ENCODE measurements around the gene SDK1.

The SDK1 gene

DNA sequence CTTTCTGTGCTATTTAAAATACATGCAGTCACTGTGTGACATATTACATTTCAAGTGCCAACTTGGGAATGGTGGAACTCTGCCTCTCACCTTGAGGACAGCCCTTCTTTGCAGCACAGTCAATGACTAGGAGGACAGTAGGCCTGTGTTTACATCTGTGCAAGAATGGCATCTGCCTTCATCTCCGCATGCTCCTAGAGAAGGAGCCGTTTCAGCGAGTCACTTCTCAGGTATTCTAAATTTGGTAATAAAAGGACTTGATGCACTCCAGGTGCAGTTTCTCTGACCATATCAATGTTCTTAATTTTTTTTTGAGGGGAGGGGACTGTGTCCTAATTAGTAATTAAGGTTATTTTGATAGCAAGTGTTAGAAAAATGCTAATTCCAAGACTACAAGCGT is 128.9 kb downstream of the SDK1 start:
- H2AFZ ChIP-seq (ENCODE audit: insufficient read depth, low read length, poor library complexity), result no peak overlapping the region
- H3K9ac ChIP-seq (ENCODE audit: low read length), result no peak overlapping the region
- no peak overlapping the region for H3K18ac ChIP-seq (ENCODE audit: low read length)
- H3K79me2 ChIP-seq (ENCODE audit: control insufficient read depth, insufficient read depth, low read length, poor library complexity), result peaks cover 5% of the 10 kb centered on the region
- no peak overlapping the region for H4K12ac ChIP-seq (ENCODE audit: low read depth, low read length)
- H2BK5ac ChIP-seq (ENCODE audit: low read depth, low read length, poor library complexity), result peak overlapping the region; percentile 53
- no peak overlapping the region for H2AK5ac ChIP-seq (ENCODE audit: low read length)
- no peak overlapping the region for H3K23ac ChIP-seq (ENCODE audit: low read length)
- no peak overlapping the region for H3K14ac ChIP-seq (ENCODE audit: low read length)
- WGBS (ENCODE audit: extremely low coverage, insufficient coverage, insufficient read length), result no CpG with 5 or more reads among the region's 4 CpGs
- H3K4me1 ChIP-seq (ENCODE audit: control insufficient read depth in 1 of 2, insufficient read depth in 2 of 2, low read length in 2 of 2), result peaks cover 8 to 16% of the 10 kb centered on the region in 2 experiments
- peak overlapping the region; percentile 74 for H2BK120ac ChIP-seq (ENCODE audit: insufficient read depth, low read length, poor library complexity)
- H4K8ac ChIP-seq (ENCODE audit: low read depth, low read length), result no peak overlapping the region
- H3K27ac ChIP-seq (ENCODE audit: low read depth, low read length), result peak overlapping the region; percentile 84
- H3K4me3 ChIP-seq (ENCODE audit: low read depth, low read length), result no peak overlapping the region
- no peak overlapping the region for H4K91ac ChIP-seq (ENCODE audit: low read depth, low read length)
- no peak overlapping the region for H3K4ac ChIP-seq (ENCODE audit: low read depth, low read length)
- DNase-seq, result peak; percentile 49 to 75
- H2BK12ac ChIP-seq (ENCODE audit: low read length), result no peak overlapping the region
- H3K4me2 ChIP-seq (ENCODE audit: low read length), result no peak overlapping the region
- H3K9me3 ChIP-seq (ENCODE audit: insufficient read depth, low read depth, low read length), result no peaks in the 10 kb centered on the region
- no peaks in the 10 kb centered on the region for H3K27me3 ChIP-seq (ENCODE audit: insufficient read depth, low read length)
- H3K36me3 ChIP-seq (ENCODE audit: control insufficient read depth in 1 of 2, insufficient read depth in 2 of 2, low read length in 2 of 2), result peaks cover 0 to 1% of the 10 kb centered on the region in 2 experiments
- peaks cover 11% of the 10 kb centered on the region for H3K79me1 ChIP-seq (ENCODE audit: low read length)

- Histone ChIP-seq H3K14ac (ENCODE audit: low read length) (no peak overlapping the region), H4K8ac (ENCODE audit: low read depth, low read length) (no peak overlapping the region), H2AFZ (ENCODE audit: insufficient read depth, low read length, poor library complexity) (no peak overlapping the region), H3K4ac (ENCODE audit: low read depth, low read length) (no peak overlapping the region), H3K36me3 (ENCODE audit: control insufficient read depth in 1 of 2, insufficient read depth in 2 of 2, low read length in 2 of 2) (peaks cover 0 to 1% of the 10 kb centered on the region in 2 experiments), H2BK5ac (ENCODE audit: low read depth, low read length, poor library complexity) (peak overlapping the region; percentile 71), H3K9me3 (ENCODE audit: insufficient read depth, low read depth, low read length) (no peaks in the 10 kb centered on the region), H3K79me2 (ENCODE audit: control insufficient read depth, insufficient read depth, low read length, poor library complexity) (peaks cover 5% of the 10 kb centered on the region), H2BK120ac (ENCODE audit: insufficient read depth, low read length, poor library complexity) (no peak overlapping the region), H3K23ac (ENCODE audit: low read length) (no peak overlapping the region), H2BK12ac (ENCODE audit: low read length) (no peak overlapping the region), H3K27me3 (ENCODE audit: insufficient read depth, low read length) (no peaks in the 10 kb centered on the region), H4K12ac (ENCODE audit: low read depth, low read length) (no peak overlapping the region), H3K4me1 (ENCODE audit: control insufficient read depth in 1 of 2, insufficient read depth in 2 of 2, low read length in 2 of 2) (peaks cover 8 to 16% of the 10 kb centered on the region in 2 experiments), H3K27ac (ENCODE audit: low read depth, low read length) (peak overlapping the region; percentile 92), H3K4me2 (ENCODE audit: low read length) (peak overlapping the region; percentile 56), H3K9ac (ENCODE audit: low read length) (no peak overlapping the region), H4K91ac (ENCODE audit: low read depth, low read length) (no peak overlapping the region), H2AK5ac (ENCODE audit: low read length) (no peak overlapping the region), H3K79me1 (ENCODE audit: low read length) (peaks cover 12% of the 10 kb centered on the region), H3K18ac (ENCODE audit: low read length) (no peak overlapping the region), H3K4me3 (ENCODE audit: low read depth, low read length) (no peak overlapping the region)
- WGBS (ENCODE audit: extremely low coverage, insufficient coverage, insufficient read length), result no CpG with 5 or more reads among the region's 7 CpGs
- peak; percentile 97 to 99 for DNase-seq
These were observed 129.5 kb downstream of the SDK1 start for GRCh38 chr7:3430588-3430987.

- no peak overlapping the region for H3K18ac ChIP-seq (ENCODE audit: low read length)
- no peaks in the 10 kb centered on the region for H3K27me3 ChIP-seq (ENCODE audit: insufficient read depth, low read length)
- peaks cover 13% of the 10 kb centered on the region for H3K79me1 ChIP-seq (ENCODE audit: low read length)
- no peak overlapping the region for H2AK5ac ChIP-seq (ENCODE audit: low read length)
- peaks cover 6 to 13% of the 10 kb centered on the region in 2 experiments for H3K4me1 ChIP-seq (ENCODE audit: control insufficient read depth in 1 of 2, insufficient read depth in 2 of 2, low read length in 2 of 2)
- no peak overlapping the region for H3K23ac ChIP-seq (ENCODE audit: low read length)
- H3K9me3 ChIP-seq (ENCODE audit: insufficient read depth, low read depth, low read length), result no peaks in the 10 kb centered on the region
- H3K27ac ChIP-seq (ENCODE audit: low read depth, low read length), result peak overlapping the region; percentile 92
- no peak overlapping the region for H4K12ac ChIP-seq (ENCODE audit: low read depth, low read length)
- H3K9ac ChIP-seq (ENCODE audit: low read length), result no peak overlapping the region
- peak overlapping the region; percentile 71 for H2BK5ac ChIP-seq (ENCODE audit: low read depth, low read length, poor library complexity)
- peaks cover 2% of the 10 kb centered on the region for H3K79me2 ChIP-seq (ENCODE audit: control insufficient read depth, insufficient read depth, low read length, poor library complexity)
- whole genome bisulfite sequencing (ENCODE audit: extremely low coverage, insufficient coverage, insufficient read length), result no CpG with 5 or more reads among the region's 1 CpG
- H4K91ac ChIP-seq (ENCODE audit: low read depth, low read length), result no peak overlapping the region
- H2BK12ac ChIP-seq (ENCODE audit: low read length), result no peak overlapping the region
- no peak overlapping the region for H2BK120ac ChIP-seq (ENCODE audit: insufficient read depth, low read length, poor library complexity)
- no peak overlapping the region for H3K4me3 ChIP-seq (ENCODE audit: low read depth, low read length)
- no peak overlapping the region for H4K8ac ChIP-seq (ENCODE audit: low read depth, low read length)
- H2AFZ ChIP-seq (ENCODE audit: insufficient read depth, low read length, poor library complexity), result no peak overlapping the region
- no peak overlapping the region for H3K4ac ChIP-seq (ENCODE audit: low read depth, low read length)
- no peak overlapping the region for H3K4me2 ChIP-seq (ENCODE audit: low read length)
- DNase-seq, result peak in 1 of 2 donors; percentile 45
- H3K36me3 ChIP-seq (ENCODE audit: control insufficient read depth in 1 of 2, insufficient read depth in 2 of 2, low read length in 2 of 2), result peaks cover 0 to 1% of the 10 kb centered on the region in 2 experiments
- H3K14ac ChIP-seq (ENCODE audit: low read length), result no peak overlapping the region
These were observed 130.3 kb downstream of the SDK1 start for GRCh38 chr7:3431306-3431705.

- H3K79me2 ChIP-seq (ENCODE audit: control insufficient read depth, insufficient read depth, low read length, poor library complexity), result no peaks in the 10 kb centered on the region
These were observed 131.9 kb downstream of the SDK1 start for GRCh38 chr7:3432911-3433310.

More at GRCh38 chr7:3432911-3433310, 131.9 kb downstream of the SDK1 start:
- Histone ChIP-seq H3K4ac (ENCODE audit: low read depth, low read length) (no peak overlapping the region), H3K9ac (ENCODE audit: low read length) (no peak overlapping the region), H3K79me1 (ENCODE audit: low read length) (peaks cover 13% of the 10 kb centered on the region), H4K91ac (ENCODE audit: low read depth, low read length) (no peak overlapping the region), H2BK12ac (ENCODE audit: low read length) (no peak overlapping the region), H3K4me3 (ENCODE audit: low read depth, low read length) (no peak overlapping the region), H3K14ac (ENCODE audit: low read length) (no peak overlapping the region), H3K36me3 (ENCODE audit: control insufficient read depth in 1 of 2, insufficient read depth in 2 of 2, low read length in 2 of 2) (no peaks in the 10 kb centered on the region), H4K12ac (ENCODE audit: low read depth, low read length) (no peak overlapping the region), H2AFZ (ENCODE audit: insufficient read depth, low read length, poor library complexity) (no peak overlapping the region), H2BK5ac (ENCODE audit: low read depth, low read length, poor library complexity) (no peak overlapping the region), H3K27ac (ENCODE audit: low read depth, low read length) (no peak overlapping the region), H3K27me3 (ENCODE audit: insufficient read depth, low read length) (no peaks in the 10 kb centered on the region), H2BK120ac (ENCODE audit: insufficient read depth, low read length, poor library complexity) (no peak overlapping the region), H2AK5ac (ENCODE audit: low read length) (no peak overlapping the region), H3K4me2 (ENCODE audit: low read length) (no peak overlapping the region), H3K9me3 (ENCODE audit: insufficient read depth, low read depth, low read length) (no peaks in the 10 kb centered on the region), H3K18ac (ENCODE audit: low read length) (no peak overlapping the region), H3K23ac (ENCODE audit: low read length) (no peak overlapping the region), H3K4me1 (ENCODE audit: control insufficient read depth in 1 of 2, insufficient read depth in 2 of 2, low read length in 2 of 2) (peaks cover 9 to 16% of the 10 kb centered on the region in 2 experiments), H4K8ac (ENCODE audit: low read depth, low read length) (no peak overlapping the region)
- WGBS (ENCODE audit: extremely low coverage, insufficient coverage, insufficient read length), result no CpG with 5 or more reads among the region's 4 CpGs
- peak; percentile 32 to 84 for DNase-seq

Measured in trophoblast cell (in vitro differentiated cells and primary cell).